Measurements from ENCODE around the gene FAM227B. TPM values are rescaled to one million over a fixed set of nuclear protein-coding genes. Genes with fewer than 3 reads are reported as not detected.

FAM227B gene
- total RNA-seq, 2 donors from 2014 or later = 7.5 to 14.4 TPM

- peaks cover 0 to 9% of the 10 kb centered on the region in 2 donors for H3K4me1 ChIP-seq
- no peaks in the 10 kb centered on the region for H3K9me3 ChIP-seq
- DNase-seq (ENCODE audit: low spot score) = no peak
- no peaks in the 10 kb centered on the region for H3K36me3 ChIP-seq
- no peak overlapping the region for H3K27ac ChIP-seq
- no peak for TF ChIP-seq CTCF (IDR thresholded peaks at IDR 0.05)
- H3K4me3 ChIP-seq = no peak overlapping the region
- H3K27me3 ChIP-seq = no peaks in the 10 kb centered on the region
These were observed 310.7 kb downstream of the FAM227B start for GRCh38 chr15:49309889-49310288.

- Histone ChIP-seq H3K36me3 (peaks cover 6% of the 10 kb centered on the region), H3K9me3 (no peaks in the 10 kb centered on the region), H3K4me1 (peaks cover 0 to 6% of the 10 kb centered on the region in 2 donors), H3K27ac (no peak overlapping the region), H3K27me3 (no peaks in the 10 kb centered on the region), H3K4me3 (no peak overlapping the region)
- no peak for TF ChIP-seq CTCF (IDR thresholded peaks at IDR 0.05)
- no peak for DNase-seq (ENCODE audit: low spot score)
These were observed 311.9 kb downstream of the FAM227B start for GRCh38 chr15:49308686-49309085.

GRCh38 chr15:49306551-49306950 lies 314.1 kb downstream of the FAM227B start:
- no peak for DNase-seq (ENCODE audit: low spot score)
- H3K27me3 ChIP-seq = no peaks in the 10 kb centered on the region
- no peaks in the 10 kb centered on the region for H3K9me3 ChIP-seq
- H3K4me1 ChIP-seq = no peaks in the 10 kb centered on the region
- H3K4me3 ChIP-seq = no peak overlapping the region
- TF ChIP-seq CTCF (IDR thresholded peaks at IDR 0.05) = no peak
- H3K36me3 ChIP-seq = peaks cover 6% of the 10 kb centered on the region
- no peak overlapping the region for H3K27ac ChIP-seq

DNA sequence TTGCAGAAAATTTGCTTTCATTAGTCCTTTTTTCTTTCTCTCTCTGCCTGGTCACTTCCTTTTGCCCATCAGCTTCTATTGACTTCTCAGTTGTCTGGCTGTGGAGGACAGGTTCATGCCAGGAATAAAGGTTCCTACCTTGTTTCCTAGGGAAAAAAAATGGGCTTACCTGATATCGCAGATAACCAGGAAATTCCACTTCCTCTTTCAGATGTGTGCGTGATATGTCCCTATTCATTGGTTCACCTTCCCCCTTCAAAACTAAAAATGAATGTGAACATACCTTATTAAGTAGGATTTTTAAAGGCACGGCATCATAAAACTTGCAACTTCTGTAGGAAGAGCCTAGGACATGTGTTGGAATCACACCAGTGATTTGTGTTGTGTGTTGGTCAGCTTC lies 317.6 kb downstream of the FAM227B start:
- Histone ChIP-seq H3K27ac (no peak overlapping the region), H3K4me1 (no peaks in the 10 kb centered on the region), H3K27me3 (no peaks in the 10 kb centered on the region), H3K36me3 (peaks cover 6% of the 10 kb centered on the region), H3K9me3 (peaks cover 0 to 3% of the 10 kb centered on the region in 2 donors), H3K4me3 (no peak overlapping the region)
- no peak for DNase-seq (ENCODE audit: low spot score)
- no peak for TF ChIP-seq CTCF (IDR thresholded peaks at IDR 0.05)

DNA sequence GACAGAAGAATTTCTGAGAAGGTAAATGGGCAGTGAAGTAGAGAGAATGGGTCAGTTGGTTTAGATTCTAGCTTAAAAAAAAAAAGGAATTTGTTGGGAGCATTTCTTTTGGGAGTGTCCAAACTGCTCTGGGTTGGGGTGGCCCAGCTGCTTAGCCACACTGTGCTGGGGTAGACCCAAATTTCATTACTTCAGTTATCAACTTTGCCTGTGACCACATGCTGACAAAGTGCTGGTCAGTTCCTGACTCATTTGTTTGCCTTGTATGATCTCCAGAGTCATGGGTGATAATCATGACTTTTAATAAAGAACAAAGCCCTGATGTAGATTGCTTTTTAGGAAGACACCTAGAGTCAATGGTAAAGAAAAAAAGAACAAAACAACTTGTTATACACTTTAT lies 319.1 kb downstream of the FAM227B start:
- Histone ChIP-seq H3K4me1 (no peaks in the 10 kb centered on the region), H3K9me3 (peaks cover 0 to 7% of the 10 kb centered on the region in 2 donors), H3K27me3 (no peaks in the 10 kb centered on the region), H3K36me3 (peaks cover 6% of the 10 kb centered on the region), H3K4me3 (no peak overlapping the region), H3K27ac (no peak overlapping the region)
- no peak for TF ChIP-seq CTCF (IDR thresholded peaks at IDR 0.05)
- DNase-seq (ENCODE audit: low spot score) = no peak

- DNase-seq (ENCODE audit: low spot score) = no peak
- TF ChIP-seq CTCF (IDR thresholded peaks at IDR 0.05) = no peak
- no peak overlapping the region for H3K27ac ChIP-seq
- H3K36me3 ChIP-seq = peaks cover 6% of the 10 kb centered on the region
- H3K4me1 ChIP-seq = no peaks in the 10 kb centered on the region
- no peaks in the 10 kb centered on the region for H3K27me3 ChIP-seq
- no peak overlapping the region for H3K4me3 ChIP-seq
- H3K9me3 ChIP-seq = peaks cover 0 to 7% of the 10 kb centered on the region in 2 donors
These were observed 319.8 kb downstream of the FAM227B start for GRCh38 chr15:49300856-49301255.

All from right atrium auricular region (tissue), 2 donors.